A549 treated with Mapracorat at 1 μM for 4 hours (cell line): ENCODE measurements around the gene POM121L2. TPM values are rescaled to one million over a fixed set of nuclear protein-coding genes. Genes with fewer than 3 reads are reported as not detected.

Experiments used
- total RNA-seq: library from RNA; stranded (reverse); fragments of 200-300 nt; extraction: Qiagen RNA extraction; gene quantifications from 5 replicates; pipeline ENCODE4 v1.2.3, GENCODE V29; 2022

The POM121L2 gene
- total RNA-seq = not detected in 5 replicates

GRCh38 chr6:27312146-27312949 is at the start of gene POM121L2:
Gene POM121L2 (minus strand): TSS chr6:27312273. CDS start chr6:27312170, 103 bp downstream.

Other genes with a start within 250 kb of the POM121L2 start
- gene PRSS16, start 64.6 kb downstream of the POM121L2 start, total RNA-seq = 2.8 to 3.5 TPM (median 2.9 TPM) in 5 replicates
- gene ZNF391, start 76.5 kb upstream of the POM121L2 start, total RNA-seq = 0.13 to 0.35 TPM (median 0.24 TPM) in 5 replicates
- 2.1 to 3.5 TPM (median 2.8 TPM) in 5 replicates for gene ZNF184, start 160.8 kb upstream of the POM121L2 start, total RNA-seq